Keratinocyte (primary cell): ENCODE results near the gene DPH7.

ENCODE experiments used
- EZH2 ChIP-seq: IDR thresholded peaks from one replicate; pipeline ENCODE4 v1.6.1; 2012; ENCODE audit warnings: inconsistent platforms, mild to moderate bottlenecking, low read length, moderate library complexity
- TF ChIP-seq, protein P1 (sequence below), 3 experiments: IDR thresholded peaks in 1 of 3; conservative IDR thresholded peaks in 1 of 3; optimal IDR thresholded peaks in 1 of 3; 2 replicates in 2 of 3; 3 replicates in 1 of 3; pipeline versions ENCODE3 to v1.5.1; 2011; ENCODE audit warnings: low read length in 3 of 3, mild to moderate bottlenecking in 3 of 3, moderate library complexity in 2 of 3, control low read depth in 1 of 3, inconsistent platforms in 1 of 3; ENCODE audit not compliant: insufficient read depth in 2 of 3; ENCODE audit errors: extremely low read depth in 1 of 3

DNA sequence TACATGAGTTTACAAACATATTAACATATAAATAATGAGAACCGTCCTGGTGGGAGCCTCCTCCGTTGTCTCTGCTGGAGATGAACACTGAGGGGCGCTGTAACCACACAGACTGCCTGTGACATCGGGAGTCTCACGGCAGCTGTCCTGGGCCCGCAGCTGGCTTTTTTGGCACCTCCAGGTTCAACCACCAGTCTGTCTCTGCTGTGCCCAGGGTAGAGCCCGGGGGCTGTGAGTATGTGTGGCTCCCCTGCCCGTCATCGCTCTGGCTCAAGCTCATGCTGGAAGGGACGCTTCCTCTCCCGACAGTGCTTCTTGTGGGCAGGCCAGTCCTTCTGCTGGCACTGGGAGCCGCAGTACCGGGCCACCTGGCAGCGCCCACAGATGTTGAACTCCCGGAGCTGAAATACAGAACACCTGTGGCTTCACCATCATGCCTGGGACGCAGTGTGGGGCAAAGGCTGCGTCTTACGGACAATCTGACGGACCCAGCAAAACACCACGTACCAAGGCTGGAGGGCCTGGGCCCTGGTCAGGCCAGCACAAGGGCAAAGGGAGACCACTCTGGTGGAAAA is 3.6 kb upstream of the DPH7 start:
- no peak for TF ChIP-seq EZH2
- TF ChIP-seq, protein P1, sequence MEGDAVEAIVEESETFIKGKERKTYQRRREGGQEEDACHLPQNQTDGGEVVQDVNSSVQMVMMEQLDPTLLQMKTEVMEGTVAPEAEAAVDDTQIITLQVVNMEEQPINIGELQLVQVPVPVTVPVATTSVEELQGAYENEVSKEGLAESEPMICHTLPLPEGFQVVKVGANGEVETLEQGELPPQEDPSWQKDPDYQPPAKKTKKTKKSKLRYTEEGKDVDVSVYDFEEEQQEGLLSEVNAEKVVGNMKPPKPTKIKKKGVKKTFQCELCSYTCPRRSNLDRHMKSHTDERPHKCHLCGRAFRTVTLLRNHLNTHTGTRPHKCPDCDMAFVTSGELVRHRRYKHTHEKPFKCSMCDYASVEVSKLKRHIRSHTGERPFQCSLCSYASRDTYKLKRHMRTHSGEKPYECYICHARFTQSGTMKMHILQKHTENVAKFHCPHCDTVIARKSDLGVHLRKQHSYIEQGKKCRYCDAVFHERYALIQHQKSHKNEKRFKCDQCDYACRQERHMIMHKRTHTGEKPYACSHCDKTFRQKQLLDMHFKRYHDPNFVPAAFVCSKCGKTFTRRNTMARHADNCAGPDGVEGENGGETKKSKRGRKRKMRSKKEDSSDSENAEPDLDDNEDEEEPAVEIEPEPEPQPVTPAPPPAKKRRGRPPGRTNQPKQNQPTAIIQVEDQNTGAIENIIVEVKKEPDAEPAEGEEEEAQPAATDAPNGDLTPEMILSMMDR (optimal IDR thresholded peaks at IDR 0.05 in 1 of 3, IDR thresholded peaks at IDR 0.05 in 1 of 3, conservative IDR thresholded peaks at IDR 0.05 in 1 of 3; ENCODE audit: extremely low read depth in 1 of 3, insufficient read depth in 2 of 3, low read length in 3 of 3) = peak; percentile 18 to 54 (median 36)
